Left lobe of liver (tissue), 2 donors: Measurements from ENCODE around the gene HDHD5. TPM values are rescaled to one million over a fixed set of nuclear protein-coding genes. Genes with fewer than 3 reads are reported as not detected.
"Not testable (repeated sequence)": the region's sequence is repeated elsewhere in the genome, so short reads cannot be mapped to it uniquely, and the experiment has no call there.

Source experiments
- ATAC-seq: fragments of 200-7000 bp; cut with Tn5 transposase; one replicate; pipeline ENCODE4 v1.9.1; 2020; ENCODE audit warnings: mild to moderate bottlenecking, moderate library complexity
- DNase-seq: peaks from one replicate; pipeline ENCODE4 v3.0.0-alpha.2; 2020; ENCODE audit warnings: low spot score
- total RNA-seq: library from RNA; stranded (reverse); gene quantifications from one replicate; pipeline ENCODE4 v1.2.1, GENCODE V29; 2021
- donor health status: DM: no; HTN: no; CAD: no; lungs with moderate emphysema.
- donor health status: DM: no; HTN: yes; CAD: no.

The HDHD5 gene
- total RNA-seq, 1 donor from 2014 or later: 31.7 TPM

DNA sequence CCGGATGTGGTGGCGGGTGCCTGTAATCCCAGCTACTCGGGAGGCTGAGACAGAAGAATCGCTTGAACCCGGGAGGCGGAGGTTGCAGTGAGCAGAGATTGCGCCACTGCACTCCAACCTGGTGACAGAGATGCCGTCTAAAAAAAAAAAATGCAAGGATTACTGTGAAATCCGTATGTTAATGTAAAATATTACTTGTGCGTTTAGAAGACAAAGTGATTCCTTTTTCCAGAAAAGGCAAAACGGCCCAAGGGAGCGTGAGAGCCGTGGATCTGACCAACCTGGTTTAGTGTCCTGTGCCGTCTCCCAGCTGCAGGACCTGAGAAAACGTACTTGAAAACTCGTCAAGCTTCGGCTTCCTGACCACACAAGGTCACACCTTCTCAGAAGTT is 905 bp downstream of the HDHD5 start:
- ATAC-seq (no peak), DNase-seq (no peak)

DNA sequence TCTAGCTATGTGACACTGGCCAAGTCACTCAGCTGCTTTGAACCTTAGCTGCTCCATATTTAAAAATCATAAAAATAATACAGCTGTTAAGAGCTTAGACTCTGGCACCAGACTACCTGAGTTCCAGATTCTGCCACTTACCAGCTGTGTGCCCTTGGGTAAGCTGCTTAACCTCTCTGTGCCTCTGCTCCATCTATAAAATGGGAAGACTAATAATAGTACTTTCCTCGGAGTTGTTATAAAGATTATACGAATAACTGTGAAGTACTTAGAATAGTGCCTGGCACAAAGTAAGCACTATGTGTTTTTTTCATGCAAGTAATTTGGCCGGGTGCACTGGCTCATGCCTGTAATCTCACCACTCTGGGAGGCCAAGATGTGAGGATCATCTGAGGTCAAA is 1.4 kb downstream of the HDHD5 start:
- DNase-seq (no peak), ATAC-seq (no peak)

- DNase-seq (no peak), ATAC-seq (no peak)
Measured at GRCh38 chr22:17155941-17156340, 3.1 kb downstream of the HDHD5 start.

GRCh38 chr22:17152971-17153370 is 6.1 kb downstream of the HDHD5 start:
- DNase-seq (no peak), ATAC-seq (peak; percentile 25)

- DNase-seq: no peak
- ATAC-seq: peak; percentile 59
Measured at GRCh38 chr22:17152340-17152739, 6.7 kb downstream of the HDHD5 start.

- ATAC-seq (peak; percentile 7), DNase-seq (no peak)
Measured at GRCh38 chr22:17149076-17149815, 9.8 kb downstream of the HDHD5 start.

- DNase-seq, ATAC-seq: not testable (repeated sequence)
Measured at GRCh38 chr22:17147458-17147857, 11.6 kb downstream of the HDHD5 start.

DNA sequence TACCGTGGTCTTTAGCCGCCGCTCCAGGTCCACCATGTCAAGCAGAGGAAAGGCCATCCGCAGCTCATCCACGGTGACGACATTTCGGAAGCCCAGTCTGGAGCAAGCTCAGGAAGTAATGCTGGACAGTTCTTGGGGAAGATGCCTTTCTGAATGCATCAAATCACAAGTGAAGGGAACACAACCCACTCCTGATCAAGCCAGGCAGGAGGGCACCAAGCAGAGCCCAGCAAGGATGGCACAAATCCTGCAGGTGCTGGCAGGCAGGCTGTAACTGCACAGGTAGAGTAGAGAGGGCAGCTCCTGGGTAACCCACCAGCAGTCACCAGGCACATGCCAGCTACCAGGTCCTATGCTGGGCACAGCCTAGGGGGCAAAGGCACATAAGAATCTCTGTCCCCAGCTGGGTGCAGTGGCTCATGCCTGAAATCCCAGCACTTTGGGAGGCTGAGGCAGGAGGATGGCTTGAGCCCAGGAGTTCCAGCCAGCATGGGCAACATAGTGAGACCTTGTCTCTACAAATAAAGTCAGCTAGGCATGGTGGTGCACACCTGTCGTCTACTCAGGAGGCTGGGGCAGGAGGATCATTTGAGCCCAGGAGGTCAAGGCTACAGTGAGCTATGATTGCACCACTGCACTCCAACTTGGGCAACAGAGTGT is 13.9 kb downstream of the HDHD5 start:
- ATAC-seq (no peak), DNase-seq (no peak)

DNA sequence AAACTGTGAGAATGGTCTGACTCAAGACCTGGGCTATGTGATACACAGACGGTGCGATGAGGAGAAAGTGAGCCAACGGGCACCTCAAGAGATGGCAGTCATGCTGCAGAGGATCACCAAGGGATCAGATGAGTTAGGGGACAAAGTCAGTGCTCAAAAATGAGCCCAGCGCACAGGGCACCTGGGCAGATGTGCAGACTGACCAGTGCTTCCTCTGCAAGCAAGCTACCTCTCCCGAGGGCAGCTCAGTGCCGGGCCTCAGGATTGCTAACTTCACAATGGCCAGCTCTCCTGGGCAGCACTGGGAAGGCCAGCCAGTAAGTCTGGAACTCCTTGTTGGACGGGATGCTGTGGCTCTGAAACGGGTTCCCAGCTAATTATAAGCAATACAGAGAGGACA is 15.3 kb downstream of the HDHD5 start:
- no peak for DNase-seq
- no peak for ATAC-seq

GRCh38 chr22:17143101-17143500 is 16.0 kb downstream of the HDHD5 start:
- no peak for DNase-seq
- no peak for ATAC-seq

DNA sequence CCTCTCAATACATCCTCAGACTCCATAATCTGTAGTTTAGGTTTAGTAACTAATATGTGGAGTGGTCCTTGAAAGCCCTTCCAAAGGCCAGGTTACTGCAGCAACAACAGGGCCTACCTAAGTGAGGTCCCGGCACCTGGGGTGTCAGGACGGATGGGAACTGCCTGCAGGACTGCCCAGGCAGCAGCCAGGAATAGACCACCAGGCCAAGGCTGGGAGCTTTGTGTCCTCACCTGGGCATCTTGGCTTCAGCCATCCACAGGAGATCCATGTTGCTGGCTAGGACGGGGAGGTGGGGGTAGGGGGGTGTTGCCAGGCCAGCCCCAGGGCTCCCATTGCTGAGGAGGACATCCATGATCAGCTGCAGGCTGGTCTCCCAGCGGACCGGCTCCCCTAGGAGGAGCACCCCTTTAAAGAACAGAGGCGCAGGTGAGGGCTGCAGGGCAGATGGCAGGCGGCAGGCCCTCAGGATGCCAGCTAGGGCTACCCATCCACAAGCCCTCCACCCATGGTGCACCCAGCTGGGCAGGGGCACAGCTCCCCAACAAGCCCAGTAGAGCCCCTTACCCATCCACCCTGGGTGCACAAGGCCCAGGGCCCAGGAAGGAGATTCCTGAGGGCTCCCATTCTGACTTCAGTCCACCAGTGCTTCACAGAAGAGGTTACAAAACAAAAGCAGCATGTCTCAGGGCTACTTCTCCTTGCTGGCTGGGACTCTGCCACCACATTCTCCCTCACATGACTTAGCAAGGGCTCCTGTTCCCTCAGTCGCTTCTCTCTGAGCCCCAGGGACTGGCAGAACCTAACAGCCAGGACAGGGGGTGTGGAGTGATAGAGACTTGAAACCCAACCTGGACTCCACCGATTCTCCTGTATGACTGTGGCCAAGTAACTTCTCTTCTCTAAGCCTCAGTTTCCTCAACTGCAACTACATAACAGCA is 18.0 kb downstream of the HDHD5 start:
- ATAC-seq: peak; percentile 19
- DNase-seq: no peak

DNA sequence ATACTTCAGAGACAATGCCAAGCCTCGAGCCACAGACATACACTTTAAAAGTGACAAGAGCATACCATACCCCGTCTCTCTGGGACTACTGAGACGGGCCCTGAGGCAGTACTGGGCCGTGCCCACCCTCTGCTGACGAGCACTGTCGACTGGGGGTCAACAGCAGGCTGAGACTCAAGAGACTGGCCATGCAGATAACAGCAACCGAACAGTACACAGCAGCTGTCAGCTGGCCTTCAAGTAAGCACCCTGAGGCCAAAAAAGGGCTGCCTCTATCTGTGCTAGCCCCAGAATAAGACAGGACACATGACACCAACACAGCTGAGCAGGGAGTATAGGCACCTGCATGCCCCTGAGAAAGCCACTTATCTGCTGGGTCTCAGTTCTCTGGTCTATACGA is 19.1 kb downstream of the HDHD5 start:
- ATAC-seq (no peak), DNase-seq (no peak)

DNA sequence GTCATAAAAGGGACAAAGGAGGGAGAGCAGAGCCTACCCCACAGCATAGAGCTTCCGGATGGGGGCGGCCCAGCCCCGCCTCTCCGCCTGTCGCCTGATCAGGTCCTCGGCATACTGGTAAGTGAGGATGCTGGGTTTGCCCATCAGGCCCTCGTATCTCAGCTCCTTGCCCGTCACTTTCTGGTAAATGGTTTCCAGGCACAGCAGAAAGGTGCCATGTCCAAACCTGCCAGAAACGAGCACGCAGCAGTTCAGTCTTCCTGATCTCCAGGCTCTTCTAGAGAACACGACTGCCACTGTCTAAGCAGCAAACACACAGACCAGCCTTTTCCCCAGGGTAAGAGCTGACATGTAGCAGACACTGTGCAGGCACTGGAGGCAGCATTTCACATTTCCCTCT is 20.6 kb downstream of the HDHD5 start:
- DNase-seq (no peak), ATAC-seq (no peak)

DNA sequence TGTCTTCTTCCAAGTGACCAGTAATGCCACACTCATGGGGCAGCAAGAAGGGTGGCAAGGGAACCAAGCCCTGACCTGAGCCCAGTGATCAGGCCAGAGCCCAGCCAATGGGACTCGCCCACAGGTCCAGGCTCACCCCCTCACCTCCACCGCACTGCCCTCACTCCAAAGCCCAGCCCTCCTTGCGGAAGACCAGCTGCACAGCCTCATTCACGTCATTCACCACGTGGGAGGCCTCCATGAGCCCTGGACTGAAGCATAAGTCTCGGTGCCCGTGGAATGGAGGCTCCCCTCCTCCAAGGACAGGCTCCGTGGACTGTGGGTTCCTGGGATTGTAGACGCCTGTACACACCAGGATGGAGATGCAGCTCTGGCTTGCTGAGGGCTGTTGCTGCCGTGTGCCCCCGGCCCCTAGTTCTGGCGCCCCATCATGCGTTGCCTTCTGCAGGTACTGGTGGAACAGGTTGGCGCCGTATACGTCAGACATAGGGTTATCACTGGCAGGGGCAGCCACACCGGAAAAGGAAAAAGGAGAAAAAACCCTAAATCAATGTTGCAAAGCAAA is 21.1 kb downstream of the HDHD5 start:
- no peak for ATAC-seq

DNA sequence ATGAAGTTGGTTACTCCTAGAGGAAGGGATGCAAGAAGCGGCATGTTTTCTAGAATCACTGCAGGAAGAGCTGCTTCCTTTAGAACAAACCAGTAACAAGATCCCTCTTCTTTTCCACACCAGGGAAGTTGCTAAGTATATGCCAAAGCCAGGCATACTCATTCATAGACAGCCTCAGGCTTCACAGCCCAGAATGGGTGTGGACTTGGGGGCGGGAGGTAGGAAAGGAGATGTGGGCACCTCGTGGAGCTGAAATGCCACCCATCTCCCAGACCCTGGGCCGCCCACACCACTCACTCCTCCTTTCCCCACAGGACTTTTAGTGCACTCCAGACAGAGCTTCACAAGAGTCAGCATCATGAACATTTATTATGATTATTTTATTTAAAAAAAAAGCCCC is 21.9 kb downstream of the HDHD5 start:
- DNase-seq (no peak), ATAC-seq (no peak)

More for the DNA sequence above, 21.1 kb downstream of the HDHD5 start:
- DNase-seq: no peak

DNA sequence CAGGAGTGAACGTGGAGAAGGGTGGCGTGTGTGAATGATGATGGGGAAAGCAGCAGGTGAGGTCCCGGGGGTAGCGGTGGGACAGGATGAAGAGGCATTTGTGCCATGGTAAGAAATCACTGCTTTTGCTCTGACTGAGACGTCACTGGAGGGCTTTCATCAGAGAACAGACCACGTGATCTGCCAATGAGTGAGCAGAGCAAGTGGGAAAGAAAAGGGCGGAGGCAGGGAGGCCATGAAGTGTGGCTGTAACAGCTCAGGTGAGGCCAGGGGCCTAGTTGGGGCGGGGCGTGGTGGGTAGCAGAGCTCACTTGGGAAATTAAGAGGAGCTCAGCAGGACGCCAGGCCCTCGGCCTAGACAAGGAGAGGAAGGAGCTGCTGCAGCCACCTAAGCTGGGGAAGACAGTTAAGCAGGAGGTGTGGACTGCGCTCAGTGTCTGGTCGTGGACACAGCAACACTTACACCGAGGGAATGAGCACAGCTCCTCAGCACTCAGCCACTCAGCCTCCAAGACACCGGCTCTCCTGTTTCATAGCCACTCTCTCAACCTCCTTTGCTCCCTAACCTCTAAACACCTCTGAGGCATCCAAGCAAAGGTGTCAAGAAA is 23.8 kb downstream of the HDHD5 start:
- no peak for ATAC-seq

GRCh38 chr22:17133137-17133536 is 25.9 kb downstream of the HDHD5 start:
- ATAC-seq: no peak
- no peak for DNase-seq

More for the DNA sequence above, 23.8 kb downstream of the HDHD5 start:
- DNase-seq: no peak

GRCh38 chr22:17132112-17132511 is 27.0 kb downstream of the HDHD5 start:
- DNase-seq (no peak), ATAC-seq (no peak)

DNA sequence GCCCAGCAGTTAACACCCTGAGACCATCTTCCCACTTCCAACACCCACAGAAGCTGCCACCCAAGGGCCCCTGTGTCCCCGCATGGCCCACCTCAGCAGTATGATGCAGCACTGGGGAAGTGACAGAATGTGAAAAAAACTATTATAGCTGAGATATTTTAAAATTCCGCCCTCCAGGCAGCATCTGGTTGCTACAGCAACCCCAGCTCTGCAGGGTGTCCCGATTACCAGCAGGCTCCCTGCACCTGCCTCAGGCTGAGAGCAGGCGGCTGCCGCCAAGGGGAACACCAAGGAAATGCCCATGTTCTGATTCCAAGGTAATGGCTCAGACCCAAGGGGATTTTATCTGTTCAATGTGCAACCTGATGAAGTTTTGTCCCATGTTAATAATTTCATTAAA is 27.4 kb downstream of the HDHD5 start:
- ATAC-seq (no peak), DNase-seq (no peak)

DNA sequence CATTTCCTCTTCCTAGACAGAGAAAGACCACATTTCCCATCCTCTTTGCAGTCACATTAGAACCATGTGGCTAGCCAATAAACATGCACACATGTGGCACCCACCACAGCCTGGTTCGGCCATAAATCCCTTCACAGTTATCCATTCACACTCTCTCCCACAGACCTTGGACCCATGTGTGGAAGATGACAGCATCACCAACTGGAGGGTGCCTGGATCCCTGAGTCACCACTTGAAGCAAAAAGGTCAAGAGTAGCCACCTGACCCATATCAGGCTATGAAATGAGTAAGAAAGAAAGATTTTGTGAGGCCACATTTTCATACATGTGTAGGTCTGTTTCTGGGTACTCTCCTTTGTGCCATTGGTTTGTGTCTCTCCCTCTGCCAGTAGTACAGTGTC is 28.9 kb downstream of the HDHD5 start:
- ATAC-seq: no peak
- no peak for DNase-seq
